Mucosa of rectum (tissue), 2 donors: Measurements from ENCODE around the gene FAM131C.

Experiments
- H3K27ac ChIP-seq, 2 donors: one replicate each; pipeline ENCODE4 v1.7.0; 2013; ENCODE audit warnings: inconsistent platforms in 2 of 2, low read depth in 2 of 2, low read length in 2 of 2
- H3K27me3 ChIP-seq, 2 donors: one replicate each; pipeline ENCODE4 v1.7.0; 2013; ENCODE audit warnings: low read length in 2 of 2; ENCODE audit not compliant: control insufficient read depth in 2 of 2, insufficient read depth in 2 of 2
- H3K36me3 ChIP-seq, 2 donors: one replicate each; pipeline ENCODE4 v1.7.0; 2013; ENCODE audit warnings: low read length in 2 of 2; ENCODE audit not compliant: control insufficient read depth in 2 of 2, insufficient read depth in 2 of 2
- H3K4me1 ChIP-seq, 2 donors: one replicate each; pipeline ENCODE4 v1.7.0; 2013; ENCODE audit warnings: low read length in 2 of 2, mild to moderate bottlenecking in 1 of 2; ENCODE audit not compliant: control insufficient read depth in 2 of 2, insufficient read depth in 2 of 2
- H3K4me3 ChIP-seq, 2 donors: one replicate each; pipeline ENCODE4 v1.7.0; 2013; ENCODE audit warnings: low read length in 2 of 2
- H3K9ac ChIP-seq, 2 donors: one replicate each; pipeline ENCODE4 v1.7.0; 2013; ENCODE audit warnings: low read length in 2 of 2, low read depth in 1 of 2, mild to moderate bottlenecking in 1 of 2
- H3K9me3 ChIP-seq, 2 donors: one replicate each; pipeline ENCODE4 v1.7.0; 2013; ENCODE audit warnings: low read length in 2 of 2; ENCODE audit not compliant: control insufficient read depth in 2 of 2
- donor health status: healthy.
- donor health status: Normal muscosa, but diverticular disease.

Gene FAM131C, protein sequence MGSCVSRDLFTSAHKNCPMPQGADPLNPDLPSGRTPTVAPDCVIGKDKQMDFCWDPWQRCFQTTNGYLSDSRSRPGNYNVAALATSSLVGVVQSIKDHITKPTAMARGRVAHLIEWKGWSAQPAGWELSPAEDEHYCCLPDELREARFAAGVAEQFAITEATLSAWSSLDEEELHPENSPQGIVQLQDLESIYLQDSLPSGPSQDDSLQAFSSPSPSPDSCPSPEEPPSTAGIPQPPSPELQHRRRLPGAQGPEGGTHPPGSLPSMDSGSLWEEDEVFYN

GRCh38 chr1:16073490-16074119 is at the start of gene FAM131C:
TSS of gene FAM131C (minus strand) at chr1:16073651. CDS start at chr1:16073442, 209 bp downstream.
- H3K27ac ChIP-seq = no peak within 1 kb of the TSS
- peak within 1 kb of the TSS in 1 of 2 donors; percentile 56 for H3K9ac ChIP-seq
- H3K27me3 ChIP-seq = peaks cover 0 to 2% of the 10 kb centered on the region in 2 donors

GRCh38 chr1:16122916-16123315 is 49.5 kb upstream of the FAM131C start:
- H3K27ac ChIP-seq = no peak overlapping the region
- H3K4me1 ChIP-seq = peaks cover 0 to 2% of the 10 kb centered on the region in 2 donors
- no peak overlapping the region for H3K9ac ChIP-seq
- H3K36me3 ChIP-seq = peaks cover 6 to 20% of the 10 kb centered on the region in 2 donors
- no peak overlapping the region for H3K4me3 ChIP-seq
- no peaks in the 10 kb centered on the region for H3K9me3 ChIP-seq
- H3K27me3 ChIP-seq = no peaks in the 10 kb centered on the region

More at GRCh38 chr1:16073490-16074119, at the start of gene FAM131C:
- no peaks in the 10 kb centered on the region for H3K9me3 ChIP-seq
- H3K36me3 ChIP-seq = no peaks in the 10 kb centered on the region
- peak within 1 kb of the TSS; percentile 44 to 61 for H3K4me3 ChIP-seq
- peaks cover 3 to 7% of the 10 kb centered on the region in 2 donors for H3K4me1 ChIP-seq

- no peaks in the 10 kb centered on the region for H3K9me3 ChIP-seq
- no peak overlapping the region for H3K9ac ChIP-seq
- no peak overlapping the region for H3K27ac ChIP-seq
- H3K4me3 ChIP-seq = no peak overlapping the region
- peaks cover 5 to 17% of the 10 kb centered on the region in 2 donors for H3K36me3 ChIP-seq
- peaks cover 0 to 2% of the 10 kb centered on the region in 2 donors for H3K4me1 ChIP-seq
- H3K27me3 ChIP-seq = no peaks in the 10 kb centered on the region
These were observed 49.0 kb upstream of the FAM131C start for GRCh38 chr1:16122350-16122881.

DNA sequence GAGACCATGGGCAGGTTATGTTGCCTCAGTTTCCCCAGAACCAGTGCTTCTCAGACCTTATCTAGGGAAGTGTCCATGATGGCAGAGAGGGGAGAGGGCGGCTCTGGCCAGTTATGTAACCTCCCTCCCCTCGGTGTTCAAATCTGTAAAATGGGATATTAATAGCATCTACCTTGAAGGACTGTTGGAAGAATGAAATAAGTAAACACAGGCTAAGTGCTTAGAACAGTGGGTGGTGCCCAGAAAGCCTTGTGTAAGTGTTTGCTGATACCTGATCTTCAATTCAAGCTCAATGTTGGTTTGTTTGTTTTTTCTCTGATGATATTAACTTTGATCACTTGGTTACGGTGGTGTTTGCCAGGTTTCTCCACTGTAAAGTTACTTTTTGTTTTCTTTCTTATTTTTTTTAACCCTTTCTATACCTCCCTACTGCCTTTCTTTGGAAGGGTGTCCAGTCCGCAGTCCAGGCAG is 47.5 kb upstream of the FAM131C start:
- H3K9ac ChIP-seq = no peak overlapping the region
- H3K27ac ChIP-seq = no peak overlapping the region
- no peak overlapping the region for H3K4me3 ChIP-seq
- H3K4me1 ChIP-seq = peaks cover 0 to 2% of the 10 kb centered on the region in 2 donors
- peaks cover 2 to 12% of the 10 kb centered on the region in 2 donors for H3K36me3 ChIP-seq
- no peaks in the 10 kb centered on the region for H3K9me3 ChIP-seq
- H3K27me3 ChIP-seq = no peaks in the 10 kb centered on the region

DNA sequence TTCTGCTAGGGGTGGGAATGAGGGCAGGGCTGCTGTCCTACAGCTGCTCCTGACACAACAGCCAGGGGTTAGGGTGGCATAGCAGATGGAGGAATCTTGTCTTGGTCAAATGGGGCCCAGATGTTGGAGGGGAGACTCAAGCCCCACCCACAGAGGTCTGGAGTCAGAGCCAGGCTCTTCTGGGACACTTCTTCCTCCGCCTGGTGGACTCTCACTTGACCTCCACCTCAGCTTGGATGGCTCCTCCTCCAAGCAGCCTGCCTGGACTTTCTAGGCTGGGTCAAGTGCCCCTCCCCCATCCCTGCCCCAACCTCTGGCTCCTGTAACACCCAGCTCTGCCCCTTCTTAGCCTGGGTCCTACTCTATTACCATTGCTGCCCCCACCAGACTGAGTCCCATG is 47.0 kb upstream of the FAM131C start:
- H3K36me3 ChIP-seq = peaks cover 2 to 8% of the 10 kb centered on the region in 2 donors

GRCh38 chr1:16119926-16120325 is 46.5 kb upstream of the FAM131C start:
- Histone ChIP-seq H3K27me3 (no peaks in the 10 kb centered on the region), H3K27ac (no peak overlapping the region), H3K4me3 (no peak overlapping the region), H3K4me1 (peaks cover 0 to 2% of the 10 kb centered on the region in 2 donors), H3K9ac (no peak overlapping the region), H3K9me3 (no peaks in the 10 kb centered on the region), H3K36me3 (peaks cover 2 to 8% of the 10 kb centered on the region in 2 donors)

More for the DNA sequence above, 47.0 kb upstream of the FAM131C start:
- no peak overlapping the region for H3K9ac ChIP-seq
- H3K9me3 ChIP-seq = no peaks in the 10 kb centered on the region
- H3K27me3 ChIP-seq = no peaks in the 10 kb centered on the region
- H3K4me1 ChIP-seq = peaks cover 0 to 2% of the 10 kb centered on the region in 2 donors
- H3K4me3 ChIP-seq = no peak overlapping the region
- H3K27ac ChIP-seq = no peak overlapping the region

GRCh38 chr1:16119504-16119903 is 46.1 kb upstream of the FAM131C start:
- Histone ChIP-seq H3K9ac (no peak overlapping the region), H3K36me3 (peaks cover 2 to 5% of the 10 kb centered on the region in 2 donors), H3K4me1 (peaks cover 0 to 2% of the 10 kb centered on the region in 2 donors), H3K9me3 (no peaks in the 10 kb centered on the region), H3K27ac (no peak overlapping the region), H3K4me3 (no peak overlapping the region), H3K27me3 (no peaks in the 10 kb centered on the region)

- Histone ChIP-seq H3K4me1 (peaks cover 0 to 2% of the 10 kb centered on the region in 2 donors), H3K9me3 (no peaks in the 10 kb centered on the region), H3K36me3 (peaks cover 0 to 4% of the 10 kb centered on the region in 2 donors), H3K27me3 (no peaks in the 10 kb centered on the region), H3K9ac (no peak overlapping the region), H3K4me3 (no peak overlapping the region), H3K27ac (no peak overlapping the region)
These were observed 45.3 kb upstream of the FAM131C start for GRCh38 chr1:16118706-16119105.

DNA sequence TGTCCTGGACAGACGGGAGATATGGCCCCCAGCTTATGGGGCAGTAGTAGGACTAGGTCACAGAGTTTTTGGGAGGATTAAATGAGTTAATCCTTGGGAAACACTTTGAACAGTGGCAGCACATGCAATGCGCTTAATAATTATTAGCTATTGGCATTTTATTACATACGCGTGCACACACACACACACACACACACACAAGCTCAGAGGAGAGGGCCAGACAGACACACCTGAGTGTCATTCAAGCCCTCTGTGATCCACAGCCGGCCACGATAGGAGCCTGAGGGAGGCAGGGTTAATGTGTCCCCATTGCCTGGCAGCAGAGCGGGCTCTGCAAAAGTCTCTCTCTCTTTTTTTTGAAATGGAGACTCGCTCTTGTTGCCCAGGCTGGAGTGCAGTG is 44.5 kb upstream of the FAM131C start:
- H3K9ac ChIP-seq = no peak overlapping the region
- H3K27ac ChIP-seq = no peak overlapping the region
- no peaks in the 10 kb centered on the region for H3K9me3 ChIP-seq
- H3K4me1 ChIP-seq = peaks cover 0 to 2% of the 10 kb centered on the region in 2 donors
- peaks cover 0 to 4% of the 10 kb centered on the region in 2 donors for H3K36me3 ChIP-seq
- no peak overlapping the region for H3K4me3 ChIP-seq
- no peaks in the 10 kb centered on the region for H3K27me3 ChIP-seq

- no peaks in the 10 kb centered on the region for H3K9me3 ChIP-seq
- no peaks in the 10 kb centered on the region for H3K36me3 ChIP-seq
- H3K27me3 ChIP-seq = no peaks in the 10 kb centered on the region
- no peak overlapping the region for H3K4me3 ChIP-seq
- H3K4me1 ChIP-seq = peaks cover 0 to 2% of the 10 kb centered on the region in 2 donors
- H3K27ac ChIP-seq = no peak overlapping the region
- H3K9ac ChIP-seq = no peak overlapping the region
These were observed 43.9 kb upstream of the FAM131C start for GRCh38 chr1:16117369-16117768.
